GM18502 (cell line): Measurements from ENCODE around the gene PDIA2.

Experiments
- ATAC-seq: cut with Tn5 transposase; IDR thresholded peaks from one replicate; pipeline ENCODE4 v1.9.1; 2021; ENCODE audit warnings: mild to moderate bottlenecking; ENCODE audit not compliant: unreplicated experiment, poor library complexity

The PDIA2 gene

DNA sequence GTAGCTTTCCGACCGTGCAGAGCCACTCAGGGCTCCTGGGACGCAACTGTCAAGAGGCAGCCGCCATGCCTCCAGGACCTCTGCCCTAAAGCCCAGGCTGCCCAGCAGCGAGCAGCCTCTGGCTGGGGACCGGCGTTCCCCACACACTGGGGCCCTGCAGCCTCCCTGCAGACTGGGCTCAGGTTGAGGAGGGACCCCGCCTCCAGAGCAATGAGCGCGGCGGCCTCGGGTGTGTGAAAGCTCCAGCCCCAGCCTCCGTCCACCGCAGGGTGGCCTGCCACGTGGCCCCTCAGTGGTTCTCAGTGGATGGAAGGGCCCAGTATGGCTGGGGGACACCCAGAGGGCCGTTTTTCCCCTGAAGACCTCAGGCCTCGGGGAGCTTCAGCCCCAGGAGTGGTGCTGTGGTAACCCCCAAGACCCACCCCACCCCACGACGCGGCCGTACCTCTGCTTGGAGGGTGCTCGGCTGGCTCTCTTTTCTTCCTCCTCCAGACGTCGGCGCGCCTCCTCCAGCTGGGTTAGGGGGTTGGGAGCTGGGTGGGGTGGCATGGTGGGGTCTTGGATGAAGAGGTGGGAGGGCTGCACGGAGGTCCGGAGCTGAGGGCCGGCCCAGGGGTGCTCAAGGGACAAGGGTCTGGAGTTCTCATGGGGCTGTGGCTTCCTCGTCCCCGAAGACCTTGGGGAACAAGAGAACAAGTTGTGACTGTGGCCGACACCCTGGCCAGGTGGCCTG is 10.2 kb downstream of the PDIA2 start:
- ATAC-seq, result no peak

DNA sequence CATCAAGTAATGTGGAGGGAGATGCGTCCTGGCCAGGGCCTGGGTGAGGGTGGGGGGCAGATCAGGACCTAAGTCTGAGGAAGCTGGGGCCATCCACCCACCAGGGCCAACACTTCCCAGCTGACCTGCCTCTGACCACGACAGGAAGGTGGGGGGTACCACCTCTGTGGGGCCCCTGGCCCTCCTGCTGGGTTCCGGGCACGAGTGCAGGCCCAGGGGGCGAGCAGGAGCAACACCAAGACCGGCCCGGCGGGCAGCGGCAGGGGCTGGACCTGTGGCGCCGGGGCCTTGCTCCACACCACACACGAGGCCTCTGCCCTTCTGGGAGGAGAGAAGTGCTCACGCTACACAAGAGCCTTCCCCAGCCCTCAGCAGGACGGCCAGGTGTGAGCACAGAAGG is 13.3 kb downstream of the PDIA2 start:
- no peak for ATAC-seq

- no peak for ATAC-seq
Observed at GRCh38 chr16:296806-297510, 14.0 kb downstream of the PDIA2 start.

GRCh38 chr16:297832-298231 is 14.9 kb downstream of the PDIA2 start:
- ATAC-seq, result no peak

DNA sequence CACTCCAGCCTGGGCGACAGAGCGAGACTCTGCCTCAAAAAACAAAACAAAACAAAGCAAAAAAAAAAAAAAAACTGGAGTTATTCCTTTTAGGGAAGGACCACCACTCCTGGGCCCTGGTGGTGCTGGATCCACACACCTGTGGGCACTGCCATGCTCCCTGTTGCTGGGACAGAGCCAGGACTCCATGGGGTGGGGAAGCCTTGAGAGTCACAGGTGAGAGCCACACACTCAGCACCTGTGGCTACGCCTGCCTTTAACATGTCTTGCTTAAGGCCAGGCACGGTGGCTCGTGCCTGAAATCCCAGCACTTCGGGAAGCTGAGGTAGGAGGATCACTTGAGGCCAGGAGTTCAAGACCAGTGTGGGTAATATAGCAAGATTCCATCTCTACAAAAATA is 18.3 kb downstream of the PDIA2 start:
- ATAC-seq, result no peak

DNA sequence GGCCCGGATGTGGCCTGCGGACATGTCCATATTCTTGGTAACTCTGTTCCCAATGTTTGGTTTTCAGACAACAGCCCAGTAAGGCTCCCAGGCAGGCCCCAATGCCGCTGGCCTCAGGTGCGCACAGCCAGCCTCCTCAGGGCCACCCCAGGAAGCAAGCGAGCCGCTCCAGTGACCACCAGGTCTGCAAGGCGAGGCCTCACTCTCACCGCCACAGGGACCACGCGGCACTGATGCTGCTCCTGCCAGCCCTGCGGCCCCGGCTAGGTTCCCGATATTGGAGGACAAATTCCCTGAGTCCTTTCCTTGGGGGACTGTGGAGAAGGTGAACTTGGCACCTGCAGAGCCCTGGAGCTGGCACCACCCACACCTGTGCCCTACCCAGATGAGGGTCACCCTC is 19.0 kb downstream of the PDIA2 start:
- ATAC-seq, result no peak

DNA sequence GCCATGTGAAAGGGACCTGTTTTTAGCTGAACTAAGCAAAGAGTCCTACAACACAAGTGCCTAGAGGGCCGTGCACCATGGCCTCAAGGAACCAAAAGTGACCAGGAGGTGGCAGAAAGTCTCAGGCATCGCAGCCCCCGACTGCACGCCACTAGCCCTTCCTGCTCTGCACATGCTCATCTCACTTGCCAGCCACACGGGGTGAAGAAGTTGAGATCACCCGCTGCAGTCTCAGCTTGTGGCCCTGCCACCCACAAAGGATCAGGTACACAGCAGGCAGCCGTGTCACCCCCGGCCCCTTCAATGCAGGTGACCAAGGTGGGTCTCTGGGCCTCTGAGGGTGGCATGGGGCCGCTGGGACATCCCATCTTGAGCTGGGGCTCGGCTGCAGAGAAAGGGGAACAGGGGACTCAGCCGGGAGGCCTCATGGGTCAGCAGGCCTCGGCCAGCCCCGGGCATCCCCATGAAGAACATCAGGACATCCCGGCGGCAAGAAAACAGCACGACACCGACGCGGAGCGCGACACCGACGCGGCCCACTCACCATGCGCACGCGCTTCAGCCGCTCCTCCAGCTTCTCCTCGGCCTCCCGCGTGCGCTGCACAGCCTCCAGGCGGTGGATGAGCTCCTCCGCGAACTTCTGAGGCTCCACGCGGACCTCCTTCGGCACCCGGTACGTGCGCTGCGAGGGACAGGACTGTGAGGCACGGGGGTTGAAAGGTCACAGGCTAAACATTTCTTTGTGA is 21.0 kb downstream of the PDIA2 start:
- no peak for ATAC-seq

- ATAC-seq, result no peak
Observed at GRCh38 chr16:305916-306626, 23.1 kb downstream of the PDIA2 start.

DNA sequence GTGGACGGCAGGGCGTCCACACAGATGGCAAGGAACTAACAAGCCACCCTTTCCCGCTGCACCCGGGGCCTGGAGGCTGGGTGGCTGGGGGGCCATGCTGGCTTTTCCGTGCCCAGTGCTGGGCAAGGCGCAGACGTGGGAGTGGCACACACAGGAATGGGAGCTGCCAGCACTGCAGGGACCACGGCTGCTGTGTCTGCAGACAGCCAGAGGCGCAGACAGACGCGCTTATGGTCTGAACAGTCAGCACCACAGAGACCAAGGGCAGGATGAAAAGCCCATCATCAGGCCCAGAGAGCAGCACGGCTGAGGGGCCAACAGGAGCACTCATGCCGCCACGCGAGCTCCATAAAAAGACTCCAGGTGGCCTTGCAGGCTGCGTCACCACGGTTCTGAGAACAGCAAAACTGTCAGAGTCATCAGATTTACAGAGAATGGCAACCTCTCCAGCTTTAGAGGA is 24.0 kb downstream of the PDIA2 start:
- no peak for ATAC-seq

GRCh38 chr16:307691-308312 is 24.8 kb downstream of the PDIA2 start:
- ATAC-seq, result no peak

GRCh38 chr16:309476-309875 is 26.5 kb downstream of the PDIA2 start:
- ATAC-seq, result no peak

- no peak for ATAC-seq
Observed at GRCh38 chr16:311725-312124, 28.8 kb downstream of the PDIA2 start.

- ATAC-seq, result no peak
Observed at GRCh38 chr16:314351-314750, 31.4 kb downstream of the PDIA2 start.

- ATAC-seq, result no peak
Observed at GRCh38 chr16:314795-315299, 31.9 kb downstream of the PDIA2 start.

GRCh38 chr16:316741-317464 is 33.9 kb downstream of the PDIA2 start:
- ATAC-seq, result no peak

- no peak for ATAC-seq
Observed at GRCh38 chr16:317583-317982, 34.6 kb downstream of the PDIA2 start.

GRCh38 chr16:318628-319027 is 35.7 kb downstream of the PDIA2 start:
- no peak for ATAC-seq

GRCh38 chr16:320206-320605 is 37.2 kb downstream of the PDIA2 start:
- no peak for ATAC-seq

GRCh38 chr16:321532-321931 is 38.6 kb downstream of the PDIA2 start:
- ATAC-seq, result no peak
